ENCODE results near the gene RIMBP3B.
"Not testable (repeated sequence)": the region's sequence is repeated elsewhere in the genome, so short reads cannot be mapped to it uniquely, and the experiment has no call there.

The RIMBP3B gene, protein sequence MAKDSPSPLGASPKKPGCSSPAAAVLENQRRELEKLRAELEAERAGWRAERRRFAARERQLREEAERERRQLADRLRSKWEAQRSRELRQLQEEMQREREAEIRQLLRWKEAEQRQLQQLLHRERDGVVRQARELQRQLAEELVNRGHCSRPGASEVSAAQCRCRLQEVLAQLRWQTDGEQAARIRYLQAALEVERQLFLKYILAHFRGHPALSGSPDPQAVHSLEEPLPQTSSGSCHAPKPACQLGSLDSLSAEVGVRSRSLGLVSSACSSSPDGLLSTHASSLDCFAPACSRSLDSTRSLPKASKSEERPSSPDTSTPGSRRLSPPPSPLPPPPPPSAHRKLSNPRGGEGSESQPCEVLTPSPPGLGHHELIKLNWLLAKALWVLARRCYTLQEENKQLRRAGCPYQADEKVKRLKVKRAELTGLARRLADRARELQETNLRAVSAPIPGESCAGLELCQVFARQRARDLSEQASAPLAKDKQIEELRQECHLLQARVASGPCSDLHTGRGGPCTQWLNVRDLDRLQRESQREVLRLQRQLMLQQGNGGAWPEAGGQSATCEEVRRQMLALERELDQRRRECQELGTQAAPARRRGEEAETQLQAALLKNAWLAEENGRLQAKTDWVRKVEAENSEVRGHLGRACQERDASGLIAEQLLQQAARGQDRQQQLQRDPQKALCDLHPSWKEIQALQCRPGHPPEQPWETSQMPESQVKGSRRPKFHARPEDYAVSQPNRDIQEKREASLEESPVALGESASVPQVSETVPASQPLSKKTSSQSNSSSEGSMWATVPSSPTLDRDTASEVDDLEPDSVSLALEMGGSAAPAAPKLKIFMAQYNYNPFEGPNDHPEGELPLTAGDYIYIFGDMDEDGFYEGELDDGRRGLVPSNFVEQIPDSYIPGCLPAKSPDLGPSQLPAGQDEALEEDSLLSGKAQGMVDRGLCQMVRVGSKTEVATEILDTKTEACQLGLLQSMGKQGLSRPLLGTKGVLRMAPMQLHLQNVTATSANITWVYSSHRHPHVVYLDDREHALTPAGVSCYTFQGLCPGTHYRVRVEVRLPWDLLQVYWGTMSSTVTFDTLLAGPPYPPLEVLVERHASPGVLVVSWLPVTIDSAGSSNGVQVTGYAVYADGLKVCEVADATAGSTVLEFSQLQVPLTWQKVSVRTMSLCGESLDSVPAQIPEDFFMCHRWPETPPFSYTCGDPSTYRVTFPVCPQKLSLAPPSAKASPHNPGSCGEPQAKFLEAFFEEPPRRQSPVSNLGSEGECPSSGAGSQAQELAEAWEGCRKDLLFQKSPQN (N-terminal part only)

DNA sequence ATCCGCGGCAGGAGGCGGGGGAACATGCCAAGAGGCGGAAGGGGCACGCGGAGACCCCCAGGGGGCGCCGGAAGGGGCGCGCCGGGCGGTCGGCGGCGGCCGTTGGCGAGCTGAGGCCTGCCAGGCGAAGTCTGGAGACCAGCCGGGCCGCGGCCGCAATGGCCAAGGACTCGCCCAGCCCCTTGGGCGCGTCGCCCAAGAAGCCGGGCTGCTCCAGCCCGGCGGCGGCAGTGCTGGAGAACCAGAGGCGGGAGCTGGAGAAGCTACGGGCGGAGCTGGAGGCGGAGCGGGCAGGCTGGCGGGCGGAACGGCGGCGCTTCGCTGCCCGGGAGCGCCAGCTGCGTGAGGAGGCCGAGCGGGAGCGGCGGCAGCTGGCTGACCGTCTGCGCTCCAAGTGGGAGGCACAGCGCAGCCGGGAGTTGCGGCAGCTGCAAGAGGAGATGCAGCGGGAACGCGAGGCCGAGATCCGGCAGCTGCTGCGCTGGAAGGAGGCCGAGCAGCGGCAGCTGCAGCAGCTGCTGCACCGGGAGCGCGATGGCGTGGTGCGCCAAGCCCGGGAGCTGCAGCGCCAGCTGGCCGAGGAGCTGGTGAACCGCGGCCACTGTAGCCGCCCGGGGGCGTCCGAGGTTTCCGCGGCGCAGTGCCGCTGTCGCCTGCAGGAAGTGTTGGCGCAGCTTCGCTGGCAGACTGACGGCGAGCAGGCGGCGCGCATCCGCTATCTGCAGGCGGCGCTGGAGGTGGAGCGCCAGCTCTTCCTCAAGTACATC lies at the start of gene RIMBP3B:
RIMBP3B (plus strand) TSS at position 51 of the 767 bp plus-strand sequence; CDS start at position 159, 108 bp downstream.
- not testable (repeated sequence) for DNase-seq

DNA sequence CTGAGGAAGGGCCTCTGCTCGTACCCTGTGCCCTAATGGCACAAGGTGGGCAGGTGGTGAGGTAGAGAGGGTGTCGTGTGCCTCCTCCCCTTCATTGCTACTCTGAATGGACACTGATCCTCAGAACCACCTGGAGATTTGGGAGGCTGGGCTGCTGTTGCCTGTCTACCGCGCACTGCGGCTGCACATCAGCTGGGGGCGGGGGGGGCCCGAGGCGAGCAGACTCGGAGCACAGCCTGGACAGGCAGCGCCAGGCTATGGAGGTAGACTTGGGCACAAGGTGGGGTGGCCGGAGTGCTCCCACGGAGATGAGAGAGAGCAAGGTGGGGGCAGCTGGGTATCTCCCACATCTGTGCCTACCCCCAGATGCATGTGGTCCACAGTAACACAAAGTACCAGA lies 26.0 kb upstream of the RIMBP3B start:
- not testable (repeated sequence) for DNase-seq

GRCh38 chr22:21360525-21360924 lies 23.0 kb upstream of the RIMBP3B start:
- not testable (repeated sequence) for DNase-seq

- not testable (repeated sequence) for DNase-seq
These were observed 21.1 kb upstream of the RIMBP3B start for GRCh38 chr22:21362473-21362872.

- DNase-seq = not testable (repeated sequence)
These were observed 20.5 kb upstream of the RIMBP3B start for GRCh38 chr22:21363061-21363460.

DNA sequence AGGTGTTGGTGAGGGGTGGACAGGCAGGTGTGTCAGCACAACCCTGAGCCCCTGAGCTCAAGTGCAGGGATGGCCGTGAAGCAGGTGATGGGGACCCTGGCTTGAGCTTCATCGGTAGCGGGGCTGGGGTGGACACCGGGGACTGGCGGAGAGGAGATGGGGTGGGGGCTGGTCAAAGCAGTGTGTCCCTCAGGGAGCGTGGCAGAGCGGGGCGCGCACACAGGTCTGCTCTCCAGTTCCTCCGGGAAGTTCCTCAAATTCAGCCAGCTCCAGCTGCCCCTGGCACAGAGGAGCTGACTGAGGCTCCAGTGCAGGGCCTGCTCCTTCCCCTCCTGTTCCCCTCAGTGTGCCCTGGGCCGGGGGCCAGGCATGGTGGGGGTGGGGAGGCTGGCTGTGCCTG lies 19.7 kb upstream of the RIMBP3B start:
- DNase-seq = not testable (repeated sequence)

- not testable (repeated sequence) for DNase-seq
These were observed 19.2 kb upstream of the RIMBP3B start for GRCh38 chr22:21364362-21364761.

DNA sequence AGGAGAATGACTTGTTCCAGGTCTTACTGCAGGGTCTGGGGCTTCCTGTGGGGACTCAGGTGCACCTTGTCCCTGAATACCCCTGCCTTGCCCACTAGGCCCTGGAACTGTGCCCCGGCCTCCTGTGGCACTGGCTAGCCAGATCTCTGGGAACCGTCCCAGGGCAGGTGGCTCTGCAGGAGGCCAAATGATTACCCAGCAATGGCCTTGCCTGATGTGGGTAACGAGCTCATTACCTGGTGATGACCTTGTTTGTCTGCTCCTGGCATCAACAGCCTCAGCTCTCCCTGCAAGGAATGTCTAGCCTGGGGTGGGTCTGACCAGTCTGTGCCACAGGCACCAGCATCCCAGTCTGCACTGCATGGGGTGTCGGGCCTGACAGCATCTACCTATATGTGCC lies 18.2 kb upstream of the RIMBP3B start:
- DNase-seq = not testable (repeated sequence)

DNA sequence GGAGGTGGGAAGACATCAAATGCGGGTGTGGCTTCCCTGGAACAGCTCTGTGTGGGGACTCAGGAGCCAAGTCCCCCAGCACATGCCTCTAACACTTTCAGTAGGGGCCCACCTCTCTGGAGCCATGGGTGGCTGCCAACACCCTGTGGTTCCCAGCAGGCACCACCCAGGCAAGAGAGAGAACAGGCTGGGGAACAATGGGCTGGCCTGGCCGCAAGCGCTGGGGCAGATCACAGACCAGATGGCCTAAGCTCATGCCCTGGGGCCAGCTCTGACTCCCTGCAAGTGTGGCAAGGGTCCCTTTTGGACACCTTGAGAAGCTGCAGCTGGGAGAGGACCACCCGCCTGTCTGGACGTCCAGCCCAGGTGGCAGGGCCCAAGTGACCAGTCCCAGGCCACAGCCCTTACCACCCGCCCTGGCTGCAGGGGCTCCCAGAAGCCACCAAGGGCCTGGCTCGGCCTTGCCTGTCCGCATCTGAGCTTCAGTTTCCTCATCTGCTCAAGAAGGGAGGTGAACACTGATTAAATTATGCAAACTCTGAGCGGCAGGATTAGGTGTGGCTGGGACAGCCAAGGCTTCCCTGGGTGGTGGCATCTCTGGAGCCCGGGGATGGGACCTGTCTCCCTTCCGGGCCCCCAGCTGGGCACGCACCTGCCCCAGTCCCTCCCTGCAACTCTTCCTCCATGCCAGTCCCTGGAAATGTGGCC lies 14.8 kb upstream of the RIMBP3B start:
- DNase-seq = not testable (repeated sequence)

GRCh38 chr22:21375880-21376279 lies 7.7 kb upstream of the RIMBP3B start:
- not testable (repeated sequence) for DNase-seq

DNA sequence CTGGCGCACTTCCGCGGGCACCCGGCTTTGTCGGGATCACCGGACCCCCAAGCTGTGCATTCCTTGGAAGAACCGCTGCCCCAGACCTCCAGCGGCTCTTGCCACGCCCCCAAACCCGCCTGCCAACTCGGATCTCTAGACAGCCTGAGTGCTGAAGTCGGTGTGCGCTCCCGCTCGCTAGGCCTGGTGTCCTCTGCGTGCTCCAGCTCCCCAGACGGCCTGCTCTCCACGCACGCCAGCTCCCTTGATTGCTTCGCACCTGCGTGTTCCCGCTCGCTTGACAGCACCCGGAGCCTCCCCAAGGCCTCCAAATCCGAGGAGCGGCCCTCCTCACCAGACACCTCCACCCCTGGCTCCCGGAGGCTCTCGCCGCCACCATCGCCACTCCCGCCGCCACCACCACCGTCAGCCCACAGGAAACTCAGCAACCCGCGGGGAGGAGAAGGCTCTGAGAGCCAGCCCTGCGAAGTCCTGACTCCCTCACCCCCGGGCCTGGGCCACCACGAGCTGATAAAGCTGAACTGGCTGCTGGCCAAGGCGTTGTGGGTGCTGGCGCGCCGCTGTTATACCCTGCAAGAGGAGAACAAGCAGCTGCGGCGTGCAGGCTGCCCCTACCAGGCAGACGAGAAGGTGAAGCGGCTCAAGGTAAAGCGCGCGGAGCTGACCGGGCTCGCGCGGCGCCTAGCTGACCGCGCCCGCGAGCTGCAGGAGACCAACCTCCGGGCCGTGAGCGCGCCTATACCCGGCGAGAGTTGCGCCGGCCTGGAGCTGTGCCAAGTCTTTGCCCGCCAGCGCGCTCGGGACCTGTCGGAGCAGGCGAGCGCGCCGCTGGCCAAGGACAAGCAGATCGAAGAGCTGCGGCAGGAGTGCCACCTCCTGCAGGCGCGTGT lies 1.2 kb downstream of the RIMBP3B start:
- DNase-seq = not testable (repeated sequence)

DNA sequence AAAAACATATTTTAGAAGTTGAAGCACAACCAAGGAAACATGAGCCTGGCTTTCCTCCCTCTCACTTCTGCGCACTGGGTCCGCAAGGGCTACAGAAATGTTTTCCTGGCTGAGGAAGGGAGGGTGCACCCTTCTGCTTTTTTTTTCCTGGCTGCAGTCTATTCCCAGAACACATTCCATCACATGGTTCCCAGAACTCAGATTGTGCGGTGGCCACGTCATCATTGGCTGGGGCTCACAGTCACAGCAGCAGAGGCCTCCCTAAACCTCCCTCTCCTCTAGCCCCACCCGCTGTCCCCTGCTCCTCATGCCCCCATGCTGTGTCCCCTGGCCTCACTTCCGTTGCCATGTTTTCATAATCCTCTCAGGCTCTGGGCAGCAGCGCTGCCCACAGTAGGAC lies 5.9 kb downstream of the RIMBP3B start:
- DNase-seq = not testable (repeated sequence)

- DNase-seq = not testable (repeated sequence)
These were observed 6.5 kb downstream of the RIMBP3B start for GRCh38 chr22:21390013-21390412.

DNA sequence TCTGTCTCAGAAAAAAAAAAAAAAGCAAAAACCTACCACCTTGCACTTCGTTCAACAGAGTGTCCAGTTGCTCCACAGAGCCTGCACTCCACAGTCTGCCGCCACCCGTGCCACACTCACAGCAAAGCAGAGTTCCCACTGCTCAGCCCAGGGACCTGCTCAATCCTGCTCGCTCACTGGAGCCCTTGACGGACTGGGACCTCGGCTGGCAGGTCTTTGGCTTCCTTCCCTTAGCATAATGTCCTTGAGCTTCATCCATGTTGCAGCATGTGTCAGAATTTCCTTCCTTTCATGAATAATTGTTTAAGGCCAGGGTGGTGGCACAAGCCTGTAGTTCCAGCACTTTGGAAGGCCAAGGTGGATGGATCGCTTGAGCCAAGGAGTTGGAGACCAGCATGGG lies 11.1 kb downstream of the RIMBP3B start:
- DNase-seq = not testable (repeated sequence)

DNA sequence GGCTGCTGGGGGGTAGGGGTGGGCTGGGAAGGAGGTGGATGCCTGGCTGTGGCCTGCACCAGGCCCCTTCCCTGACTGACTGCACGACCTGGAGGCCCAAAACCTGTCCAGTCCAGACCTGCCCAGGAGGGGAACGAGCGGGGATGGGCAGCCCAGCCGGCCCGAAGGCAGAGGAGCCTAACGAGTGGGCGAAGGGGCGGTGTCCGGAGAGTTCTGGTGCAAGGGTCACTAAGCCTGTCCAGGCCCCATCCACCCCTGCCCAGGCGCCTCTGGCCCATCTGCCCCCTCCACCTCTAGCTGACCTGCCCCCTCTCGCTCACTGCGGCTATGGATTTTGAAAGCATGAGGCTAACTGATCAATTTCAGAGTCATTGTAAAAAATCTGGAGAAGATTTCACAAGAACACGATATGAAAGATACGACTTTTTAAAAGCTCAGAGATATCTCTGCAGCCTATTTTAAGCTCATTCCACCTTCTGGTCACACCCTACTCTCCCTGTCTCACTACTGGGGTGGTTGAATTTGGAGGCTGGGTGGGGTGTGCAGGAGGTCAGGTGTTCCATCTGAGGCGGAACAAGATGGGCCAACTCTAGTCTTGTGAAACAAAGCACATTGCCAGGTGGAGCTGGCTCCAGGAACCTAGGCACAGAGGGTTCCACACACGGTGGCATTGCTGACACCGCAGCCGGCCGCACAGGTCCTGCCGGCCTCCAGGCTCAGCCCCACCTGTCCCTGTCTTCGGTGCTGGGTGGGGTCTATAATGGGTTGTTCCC lies 17.8 kb downstream of the RIMBP3B start:
- DNase-seq = not testable (repeated sequence)

GRCh38 chr22:21402763-21403314 lies 19.3 kb downstream of the RIMBP3B start:
- DNase-seq = not testable (repeated sequence)

DNA sequence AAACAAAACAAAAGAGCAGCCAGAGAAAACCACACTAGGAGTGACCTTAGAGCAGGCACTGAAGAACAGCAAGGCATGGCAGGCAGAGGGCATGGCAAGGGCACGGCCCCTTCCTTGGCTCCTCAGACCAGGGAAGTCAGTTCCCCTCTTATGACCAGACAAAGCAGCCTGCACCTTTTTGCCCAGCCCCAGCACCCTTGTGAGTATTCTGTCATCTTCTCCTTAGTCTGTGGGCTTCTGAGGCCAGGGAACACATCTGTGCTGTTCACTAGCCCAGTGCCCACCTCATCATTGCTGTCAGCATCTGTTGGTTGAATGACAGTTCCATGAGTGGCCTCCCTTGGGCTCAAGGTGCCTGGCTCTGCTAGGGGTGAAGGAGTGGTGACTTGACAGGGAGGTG lies 23.6 kb downstream of the RIMBP3B start:
- DNase-seq = not testable (repeated sequence)

DNA sequence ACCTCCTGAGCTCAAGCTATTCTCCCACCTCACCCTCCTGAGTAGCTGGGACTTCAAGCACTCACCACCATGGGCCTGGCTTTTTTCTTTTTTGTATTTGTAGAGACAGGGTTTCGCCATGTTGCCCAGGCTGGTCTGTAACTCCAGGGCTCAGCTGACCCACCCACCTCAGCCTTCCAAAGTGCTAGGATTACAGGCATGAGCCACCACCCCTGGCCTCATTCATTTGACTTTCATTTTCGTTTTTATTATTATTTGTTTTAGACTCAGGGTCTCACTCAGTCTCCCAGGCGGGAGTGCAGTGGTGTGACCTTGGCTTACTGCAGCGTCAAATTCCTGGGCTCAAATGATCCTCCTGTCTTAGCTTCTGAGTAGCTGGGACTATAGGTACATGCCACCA lies 24.2 kb downstream of the RIMBP3B start:
- DNase-seq = not testable (repeated sequence)

DNA sequence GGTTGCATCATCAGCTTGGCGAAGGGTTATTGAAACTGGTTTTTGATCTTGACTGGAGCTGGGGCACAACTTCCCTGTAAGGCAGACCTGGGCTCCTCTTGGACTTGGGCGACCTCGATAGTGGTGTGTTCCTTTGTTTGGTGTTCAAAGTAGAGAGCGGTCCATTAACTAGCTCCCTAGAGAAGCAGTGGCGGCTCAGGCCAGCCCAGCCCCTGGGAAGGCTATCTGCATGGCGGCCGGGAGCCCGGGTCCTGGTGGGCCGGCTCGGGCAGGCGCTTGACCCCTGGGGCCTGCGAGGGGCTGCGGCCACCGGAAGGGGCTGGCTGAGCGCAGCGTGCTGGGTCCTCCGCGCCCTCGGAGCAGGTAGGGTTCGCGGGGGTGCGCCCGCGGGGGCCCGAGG lies 32.8 kb downstream of the RIMBP3B start:
- not testable (repeated sequence) for DNase-seq
